SK-N-SH treated with all-trans-retinoic acid at 6 μM for 48 hours (cell line): ENCODE results near the gene PSMB11.

Experiments used
- ATAC-seq: fragments of 200-7000 bp; cut with Tn5 transposase; 3 replicates; pipeline ENCODE4 v1.9.1; 2020; ENCODE audit warnings: mild to moderate bottlenecking, moderate library complexity
- ARNTL ChIP-seq: fragments of 450-650 bp; formaldehyde crosslinking; IDR thresholded peaks from 2 replicates; pipeline ENCODE4 v1.5.0; 2020; ENCODE audit warnings: low read depth, mild to moderate bottlenecking, moderate library complexity, borderline replicate concordance
- BACH2 ChIP-seq: fragments of 250-450 bp; sonication (Bioruptor Pico); IDR thresholded peaks from 2 replicates; pipeline ENCODE4 v1.9.0; 2021; ENCODE audit warnings: mild to moderate bottlenecking, borderline replicate concordance
- CREB5 ChIP-seq: fragments of 250-450 bp; sonication (Bioruptor Pico); IDR thresholded peaks from 2 replicates; pipeline ENCODE4 v1.5.1; 2020; ENCODE audit warnings: low read depth, mild to moderate bottlenecking, moderate library complexity
- CSDC2 ChIP-seq: fragments of 250-450 bp; sonication (Bioruptor Pico); IDR thresholded peaks from 2 replicates; pipeline ENCODE4 v1.5.0; 2020; ENCODE audit warnings: mild to moderate bottlenecking, moderate library complexity
- CSRNP3 ChIP-seq: fragments of 250-450 bp; sonication (Bioruptor Pico); IDR thresholded peaks from 2 replicates; pipeline ENCODE4 v1.5.1; 2021; ENCODE audit warnings: mild to moderate bottlenecking, moderate library complexity
- ESRRG ChIP-seq: fragments of 250-450 bp; sonication (Bioruptor Pico); IDR thresholded peaks from 2 replicates; pipeline ENCODE4 v1.6.1; 2021; ENCODE audit warnings: mild to moderate bottlenecking
- GLIS3 ChIP-seq: fragments of 250-450 bp; sonication (Bioruptor Pico); IDR thresholded peaks from 2 replicates; pipeline ENCODE4 v1.5.0; 2020; ENCODE audit warnings: mild to moderate bottlenecking, moderate library complexity
- ISL1 ChIP-seq: fragments of 250-450 bp; sonication (Bioruptor Pico); IDR thresholded peaks from 2 replicates; pipeline ENCODE4 v2.1.2; 2022; ENCODE audit warnings: mild to moderate bottlenecking, moderate library complexity
- OSR1 ChIP-seq: fragments of 250-450 bp; sonication (Bioruptor Pico); IDR thresholded peaks from 2 replicates; pipeline ENCODE4 v1.8.0; 2022; ENCODE audit warnings: moderate library complexity, mild to moderate bottlenecking, inconsistent platforms
- PATZ1 ChIP-seq: fragments of 250-450 bp; sonication (Bioruptor Pico); IDR thresholded peaks from 2 replicates; pipeline ENCODE4 v1.8.0; 2020; ENCODE audit warnings: mild to moderate bottlenecking, moderate library complexity, borderline replicate concordance
- POU6F1 ChIP-seq: fragments of 250-450 bp; sonication (Bioruptor Pico); IDR thresholded peaks from 2 replicates; pipeline ENCODE4 v1.8.0; 2021; ENCODE audit warnings: low read depth, mild to moderate bottlenecking, moderate library complexity, borderline replicate concordance
- PPARA ChIP-seq: fragments of 250-450 bp; sonication (Bioruptor Pico); IDR thresholded peaks from 2 replicates; pipeline ENCODE4 v1.5.0; 2020; ENCODE audit warnings: mild to moderate bottlenecking, borderline replicate concordance
- RARB ChIP-seq: fragments of 250-450 bp; sonication (Bioruptor Pico); IDR thresholded peaks from 2 replicates; pipeline ENCODE4 v1.8.0; 2021; ENCODE audit warnings: mild to moderate bottlenecking, moderate library complexity
- SNAI2 ChIP-seq: fragments of 250-450 bp; sonication (Bioruptor Pico); IDR thresholded peaks from 2 replicates; pipeline ENCODE4 v1.5.0; 2020; ENCODE audit warnings: mild to moderate bottlenecking, moderate library complexity
- TCF4 ChIP-seq: fragments of 250-450 bp; sonication (Bioruptor Pico); IDR thresholded peaks from 2 replicates; pipeline ENCODE4 v1.8.0; 2021; ENCODE audit warnings: mild to moderate bottlenecking, moderate library complexity, borderline replicate concordance
- TOX ChIP-seq: fragments of 250-450 bp; sonication (Bioruptor Pico); IDR thresholded peaks from 2 replicates; pipeline ENCODE4 v1.8.0; 2021; ENCODE audit warnings: mild to moderate bottlenecking, moderate library complexity, borderline replicate concordance
- TSHZ2 ChIP-seq: fragments of 250-450 bp; sonication (Bioruptor Pico); IDR thresholded peaks from 2 replicates; pipeline ENCODE4 v1.5.0; 2020; ENCODE audit warnings: mild to moderate bottlenecking, moderate library complexity
- ZC3H10 ChIP-seq: fragments of 250-450 bp; sonication (Bioruptor Pico); IDR thresholded peaks from 2 replicates; pipeline ENCODE4 v1.5.1; 2021; ENCODE audit warnings: mild to moderate bottlenecking, moderate library complexity
- ZFP3 ChIP-seq: fragments of 250-450 bp; sonication (Bioruptor Pico); IDR thresholded peaks from 2 replicates; pipeline ENCODE4 v1.5.0; 2020; ENCODE audit warnings: mild to moderate bottlenecking, moderate library complexity
- ZFP30 ChIP-seq: fragments of 450-650 bp; formaldehyde crosslinking; IDR thresholded peaks from 2 replicates; pipeline ENCODE4 v1.5.0; 2022; ENCODE audit warnings: mild to moderate bottlenecking, moderate library complexity
- ZNF565 ChIP-seq: fragments of 450-650 bp; formaldehyde crosslinking; conservative IDR thresholded peaks from 2 replicates; pipeline ENCODE4 v1.5.0; 2020; ENCODE audit warnings: low read depth, mild to moderate bottlenecking, moderate library complexity
- ZNF70 ChIP-seq: fragments of 450-650 bp; formaldehyde crosslinking; IDR thresholded peaks from 2 replicates; pipeline ENCODE4 v1.5.0; 2020; ENCODE audit warnings: mild to moderate bottlenecking, moderate library complexity
- ZNF8 ChIP-seq: fragments of 450-650 bp; formaldehyde crosslinking; IDR thresholded peaks from 2 replicates; pipeline ENCODE4 v1.5.0; 2020; ENCODE audit warnings: mild to moderate bottlenecking, moderate library complexity

The PSMB11 gene

GRCh38 chr14:23077962-23078361 lies 36.0 kb downstream of the PSMB11 start:
- ATAC-seq: no peak
- TF ChIP-seq ARNTL (CRISPR knock-in tag) (no peak), SNAI2 (no peak), GLIS3 (no peak), ISL1 (CRISPR knock-in tag) (no peak), ZFP3 (no peak), CSRNP3 (CRISPR knock-in tag) (no peak), ZNF8 (no peak), TCF4 (CRISPR knock-in tag) (no peak), TSHZ2 (CRISPR knock-in tag) (no peak), RARB (CRISPR knock-in tag) (no peak), ZNF565 (CRISPR knock-in tag) (no peak), ESRRG (CRISPR knock-in tag) (no peak), ZNF70 (CRISPR knock-in tag) (no peak), ZFP30 (CRISPR knock-in tag) (no peak), ZC3H10 (CRISPR knock-in tag) (no peak), POU6F1 (CRISPR knock-in tag) (no peak), BACH2 (CRISPR knock-in tag) (no peak), OSR1 (CRISPR knock-in tag) (no peak), TOX (CRISPR knock-in tag) (no peak), PATZ1 (CRISPR knock-in tag) (no peak)

GRCh38 chr14:23078692-23079116 lies 36.7 kb downstream of the PSMB11 start:
- no peak for TF ChIP-seq ISL1 (CRISPR knock-in tag)
- TF ChIP-seq ZNF565 (CRISPR knock-in tag): no peak
- no peak for TF ChIP-seq PATZ1 (CRISPR knock-in tag)
- TF ChIP-seq BACH2 (CRISPR knock-in tag): no peak
- TF ChIP-seq ESRRG (CRISPR knock-in tag): no peak
- no peak for TF ChIP-seq OSR1 (CRISPR knock-in tag)
- no peak for TF ChIP-seq GLIS3
- TF ChIP-seq ZNF70 (CRISPR knock-in tag): no peak
- no peak for TF ChIP-seq CREB5 (CRISPR knock-in tag)
- TF ChIP-seq RARB (CRISPR knock-in tag): no peak
- TF ChIP-seq ZFP3: no peak
- TF ChIP-seq ZNF8: no peak
- TF ChIP-seq TOX (CRISPR knock-in tag): no peak
- no peak for TF ChIP-seq PPARA (CRISPR knock-in tag)
- TF ChIP-seq CSDC2: no peak
- no peak for TF ChIP-seq ARNTL (CRISPR knock-in tag)
- no peak for TF ChIP-seq TSHZ2 (CRISPR knock-in tag)
- TF ChIP-seq ZC3H10 (CRISPR knock-in tag): no peak
- TF ChIP-seq SNAI2: no peak
- ATAC-seq: peak; percentile 88
